ACHN (cell line): ENCODE measurements around the gene ENPP3.
"Not testable (repeated sequence)": the region's sequence is repeated elsewhere in the genome, so short reads cannot be mapped to it uniquely, and the experiment has no call there.

Experiments
- DNase-seq: peaks from one replicate; pipeline ENCODE4 v3.0.0-alpha.2; 2015
- in situ Hi-C: cut with HindIII; loops from 2 replicates; pipeline ENCODE4 v1.10.0; 2017; ENCODE audit warnings: low sequenced_read_pairs, low pct_ligation_motif_present, low pct_unique_long_range_greater_than_20kb

Gene ENPP3

GRCh38 chr6:131724114-131724513, 87.0 kb downstream of the ENPP3 start:
- in situ Hi-C loops = no loop called here
- no peak for DNase-seq

- no peak for DNase-seq
- in situ Hi-C loops = no loop called here
Measured at GRCh38 chr6:131727467-131727866, 90.4 kb downstream of the ENPP3 start.

GRCh38 chr6:131727868-131728267, 90.8 kb downstream of the ENPP3 start:
- no peak for DNase-seq
- in situ Hi-C loops = no loop called here

GRCh38 chr6:131728296-131728939, 91.3 kb downstream of the ENPP3 start:
- DNase-seq = no peak

DNA sequence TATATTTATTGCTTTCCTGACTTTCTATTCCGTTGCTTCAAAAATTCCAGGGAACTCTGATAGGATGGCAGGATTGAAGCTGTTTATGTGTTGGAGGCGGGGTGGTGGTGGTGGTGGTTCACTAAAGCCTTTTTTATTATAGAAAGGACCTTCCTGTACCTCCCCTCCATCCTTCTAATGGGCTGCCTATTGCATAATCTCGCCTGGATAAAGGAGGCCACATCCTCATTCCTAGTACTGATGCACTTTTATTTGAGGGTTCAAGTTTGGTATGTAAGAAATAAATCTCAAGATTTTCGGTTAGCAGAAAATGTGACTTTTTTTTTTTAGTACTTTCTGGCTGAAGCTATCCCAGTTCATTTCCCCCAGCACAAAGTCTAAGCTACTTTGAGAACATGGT, 92.4 kb downstream of the ENPP3 start:
- DNase-seq = no peak
- in situ Hi-C loops = no loop called here

More at GRCh38 chr6:131728296-131728939, 91.3 kb downstream of the ENPP3 start:
- in situ Hi-C loops = no loop called here

DNA sequence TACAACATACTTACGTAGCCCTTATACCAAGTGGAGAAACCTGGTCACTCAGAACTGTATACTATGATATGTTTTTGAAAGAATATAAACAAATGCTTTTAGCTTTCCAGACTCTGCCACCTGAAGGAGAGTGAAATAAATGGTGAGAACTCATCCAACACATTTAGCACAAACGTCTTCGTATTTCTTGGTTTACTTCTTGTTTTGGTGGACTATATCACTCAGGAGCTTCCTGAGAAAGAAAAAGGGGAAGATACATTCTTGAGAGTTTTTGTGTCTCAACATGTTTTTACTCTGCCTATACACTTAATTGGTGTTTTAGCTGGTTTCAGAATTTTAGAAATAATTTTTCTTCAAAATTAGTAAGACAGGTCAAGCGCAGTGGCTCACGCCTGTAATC, 93.2 kb downstream of the ENPP3 start:
- DNase-seq = no peak
- in situ Hi-C loops = no loop called here

DNA sequence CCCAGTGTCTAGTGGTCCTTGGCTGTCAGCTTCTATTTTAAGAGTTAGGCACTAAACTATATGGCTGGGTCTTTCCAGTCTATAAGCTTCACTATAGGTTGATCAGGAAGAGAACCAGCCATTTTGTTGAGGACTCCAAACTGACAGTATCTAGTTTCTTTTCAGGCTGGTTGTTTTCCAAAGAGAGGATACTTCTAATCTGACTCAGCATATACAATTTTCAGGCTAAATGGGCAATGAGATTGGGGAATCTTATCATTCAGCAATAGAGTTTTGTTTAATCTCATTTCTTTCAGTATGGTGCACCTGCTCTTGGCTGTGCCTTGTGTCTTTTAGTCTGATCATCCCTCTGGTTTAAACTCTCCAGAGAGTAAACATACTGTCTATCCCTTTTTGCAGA, 94.1 kb downstream of the ENPP3 start:
- no peak for DNase-seq
- in situ Hi-C loops = no loop called here

DNA sequence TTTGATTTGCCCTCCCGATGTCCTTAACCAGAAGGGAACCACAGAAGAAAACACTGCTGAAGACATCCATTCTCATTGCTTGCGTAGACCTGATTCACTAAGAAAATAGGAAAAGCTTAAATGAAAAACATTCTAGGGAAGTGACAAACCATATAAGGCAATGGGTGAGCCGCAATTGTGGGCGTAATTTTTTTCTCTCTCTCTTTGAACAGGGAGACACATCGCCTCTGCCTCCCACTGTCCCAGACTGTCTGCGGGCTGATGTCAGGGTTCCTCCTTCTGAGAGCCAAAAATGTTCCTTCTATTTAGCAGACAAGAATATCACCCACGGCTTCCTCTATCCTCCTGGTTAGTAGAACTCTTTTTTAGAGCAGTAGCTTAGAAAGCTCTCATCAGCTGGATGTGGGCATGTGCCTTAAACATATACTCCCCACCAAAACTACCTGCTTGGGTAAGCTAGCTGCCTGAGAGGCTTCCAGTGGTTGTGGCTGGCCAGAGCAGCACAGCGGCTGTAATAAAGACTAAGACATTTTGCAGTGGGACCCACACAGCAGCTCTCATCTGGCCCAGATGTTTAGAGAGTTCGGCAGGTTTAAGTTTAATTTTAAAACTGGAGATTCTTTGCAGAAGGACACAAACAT, 96.4 kb downstream of the ENPP3 start:
- DNase-seq = no peak
- in situ Hi-C loops = no loop called here

DNA sequence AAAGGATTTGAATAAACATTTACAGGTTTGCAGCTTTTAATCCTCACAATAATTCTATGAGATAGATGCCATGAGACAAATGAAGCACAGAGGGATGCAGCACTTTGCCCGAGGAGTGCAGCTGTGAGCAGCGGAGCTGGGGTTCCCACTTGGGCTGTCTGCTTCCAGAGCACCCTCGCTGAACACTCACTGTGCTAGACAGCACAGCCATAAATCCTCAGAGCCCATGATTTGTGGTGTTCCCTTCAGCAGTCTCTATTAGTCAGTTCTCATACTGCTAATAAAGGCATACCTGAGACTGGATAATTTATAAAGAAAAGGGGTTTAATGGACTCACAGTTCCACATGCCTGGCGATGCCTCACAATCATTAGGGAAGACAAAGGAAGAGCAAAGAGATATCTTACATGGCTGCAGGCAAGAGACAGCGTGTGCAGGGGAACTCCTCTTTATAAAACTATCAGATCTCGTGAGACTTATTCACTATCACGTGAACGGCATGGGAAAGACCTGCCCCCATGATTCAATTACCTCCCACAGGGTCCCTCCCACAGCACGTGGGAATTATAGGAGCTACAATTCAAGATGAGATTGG, 99.0 kb downstream of the ENPP3 start:
- DNase-seq = no peak
- in situ Hi-C loops = no loop called here

DNA sequence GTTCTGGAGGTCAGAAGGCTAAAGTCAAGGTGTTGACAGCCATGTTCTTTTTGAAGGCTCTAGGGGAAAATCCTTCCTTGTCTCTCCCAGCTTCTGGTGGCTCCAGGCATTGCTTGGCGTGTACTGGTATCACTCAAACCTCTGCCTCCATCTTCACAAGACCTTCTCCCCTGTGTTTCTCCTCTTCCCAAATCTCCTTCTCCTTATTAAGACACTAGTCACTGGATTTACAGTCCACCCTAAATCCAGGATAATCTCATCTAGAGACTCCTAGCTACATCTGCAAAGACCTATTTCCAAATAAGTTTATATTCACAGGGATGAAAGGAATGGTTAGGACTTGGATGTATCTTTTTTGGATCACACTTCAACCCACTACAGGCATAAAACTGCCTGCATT, 99.7 kb downstream of the ENPP3 start:
- in situ Hi-C loops = no loop called here
- no peak for DNase-seq

DNA sequence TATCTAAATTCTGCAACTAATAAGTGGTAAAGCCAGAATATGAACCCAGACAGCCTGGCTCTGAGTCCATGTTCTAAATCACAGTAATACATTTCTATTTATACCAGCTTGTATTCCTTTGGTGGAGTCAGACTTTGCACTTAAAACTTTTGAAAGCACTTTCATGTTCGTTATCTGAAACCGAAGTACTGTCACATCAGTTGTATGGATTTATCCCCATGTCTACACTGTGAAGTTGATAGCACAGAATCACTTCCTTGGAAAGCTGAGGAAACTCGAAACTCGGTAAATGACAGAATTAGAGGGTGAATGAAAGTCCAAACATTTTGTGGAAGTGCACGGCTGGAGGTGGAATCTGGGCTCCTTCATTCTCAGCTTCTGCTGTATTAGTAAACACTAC, 102.0 kb downstream of the ENPP3 start:
- in situ Hi-C loops = no loop called here
- DNase-seq = no peak

GRCh38 chr6:131740161-131740560, 103.1 kb downstream of the ENPP3 start:
- DNase-seq = no peak
- in situ Hi-C loops = no loop called here

- in situ Hi-C loops = no loop called here
Measured at GRCh38 chr6:131741688-131742393, 104.7 kb downstream of the ENPP3 start.

DNA sequence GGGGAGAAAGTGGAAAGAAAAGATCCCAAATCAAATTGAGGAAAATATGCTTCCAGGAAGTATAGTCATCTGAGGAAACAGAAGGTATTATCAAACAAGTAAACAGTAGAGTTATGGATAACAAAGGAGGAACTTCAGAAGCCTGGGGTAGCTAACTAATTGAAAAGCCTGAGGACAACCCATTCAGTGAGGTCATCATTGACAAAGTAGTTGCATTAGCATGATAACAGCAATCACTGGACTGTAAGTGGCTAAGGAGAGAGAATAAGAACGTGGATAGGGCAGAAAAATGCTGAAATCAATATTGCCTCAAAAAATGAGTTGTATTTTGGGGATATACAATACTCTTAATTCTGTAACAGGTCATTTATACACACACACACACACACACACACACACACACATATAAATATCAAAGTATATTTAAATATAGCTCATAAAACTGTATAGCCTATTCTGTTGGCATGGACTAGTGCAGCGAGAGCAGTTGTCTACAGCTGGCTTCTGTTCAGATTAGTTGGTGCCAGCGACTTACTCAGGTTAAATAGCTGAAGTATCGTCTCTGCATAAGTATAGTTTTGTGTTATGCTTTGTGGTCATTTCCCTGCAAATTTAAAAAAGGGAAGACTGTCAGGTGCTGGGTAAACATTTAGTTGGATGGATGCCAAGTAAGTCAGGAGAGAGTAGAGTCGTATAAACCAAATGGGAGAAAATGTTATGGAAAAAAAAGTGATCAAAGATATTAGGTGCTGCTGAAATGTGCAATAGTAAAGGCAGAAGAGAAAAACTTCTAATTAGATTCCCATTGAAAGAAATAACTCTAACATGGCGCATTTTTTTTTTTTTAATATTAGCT, 107.6 kb downstream of the ENPP3 start:
- in situ Hi-C loops = no loop called here
- DNase-seq = no peak

More at GRCh38 chr6:131741688-131742393, 104.7 kb downstream of the ENPP3 start:
- no peak for DNase-seq

GRCh38 chr6:131745476-131745875, 108.4 kb downstream of the ENPP3 start:
- DNase-seq = no peak
- in situ Hi-C loops = no loop called here

- no peak for DNase-seq
- in situ Hi-C loops = no loop called here
Measured at GRCh38 chr6:131747821-131748353, 110.8 kb downstream of the ENPP3 start.

GRCh38 chr6:131749023-131749422, 111.9 kb downstream of the ENPP3 start:
- in situ Hi-C loops = no loop called here
- no peak for DNase-seq

GRCh38 chr6:131751012-131751715, 114.1 kb downstream of the ENPP3 start:
- in situ Hi-C loops, DNase-seq: not testable (repeated sequence)
